ENCODE data around the gene CAMTA1. TPM values are rescaled to one million over a fixed set of nuclear protein-coding genes. Genes with fewer than 3 reads are reported as not detected.

The CAMTA1 gene
- total and polyA plus RNA-seq, 9 of the 15 experiments (the other 6 are each of a cell fraction or from before 2014, with no cell fraction given): 43.9 to 161 (median 65.9) TPM

- no peak for TF ChIP-seq EHMT2 (IDR thresholded peaks at IDR 0.05)
- TF ChIP-seq RCOR1 (IDR thresholded peaks at IDR 0.05; ENCODE audit: borderline replicate concordance in 1 of 2, low read depth in 2 of 2, low read length in 2 of 2): no peak
- TF ChIP-seq STAG1 (CRISPR knock-in tag; IDR thresholded peaks at IDR 0.05; ENCODE audit: borderline replicate concordance): no peak
- TF ChIP-seq SLC30A9 (CRISPR knock-in tag; IDR thresholded peaks at IDR 0.05): no peak
- no peak for TF ChIP-seq MAFF (IDR thresholded peaks at IDR 0.05; ENCODE audit: low read length)
- TF ChIP-seq ETS1 (conservative IDR thresholded peaks at IDR 0.05; ENCODE audit: control insufficient read depth, low read depth, low read length): no peak
- TF ChIP-seq PHF8 (IDR thresholded peaks at IDR 0.05; ENCODE audit: borderline replicate concordance, low read length): no peak
- TF ChIP-seq BDP1 (IDR thresholded peaks at IDR 0.05; ENCODE audit: insufficient read depth, insufficient read length): no peak
Measured at GRCh38 chr1:6872573-6873261, 87.5 kb downstream of the CAMTA1 start (continued).

GRCh38 chr1:6873298-6874015 lies 88.2 kb downstream of the CAMTA1 start:
- BruUV-seq (replicated peaks): no TSS peak
- Histone ChIP-seq H3K9me3 (replicated peaks; ENCODE audit: control insufficient read depth, insufficient read depth, low read depth, low read length) (no peaks in the 10 kb centered on the region), H4K20me1 (replicated peaks; ENCODE audit: control insufficient read depth, insufficient read depth, low read length) (no peaks in the 10 kb centered on the region), H3K36me3 (ENCODE audit: control insufficient read depth, insufficient read depth, low read length) (peaks cover 6% of the 10 kb centered on the region; the same call in 1 of the 3 replicates), H3K4me2 (ENCODE audit: insufficient read depth, low read length) (no peak overlapping the region), H3K27ac (ENCODE audit: extremely low read depth, low read depth, low read length) (no peak overlapping the region), H3K27me3 (ENCODE audit: control insufficient read depth in 2 of 2, insufficient read depth in 2 of 2, low read length in 2 of 2) (no peaks in the 10 kb centered on the region), H3K4me3 (no peak overlapping the region), H2AFZ (ENCODE audit: low read depth, low read length) (no peak overlapping the region), H3K79me2 (ENCODE audit: control insufficient read depth, insufficient read depth, low read length) (no peaks in the 10 kb centered on the region), H3K9me1 (ENCODE audit: control insufficient read depth, insufficient read depth, low read length) (no peaks in the 10 kb centered on the region), H3K4me1 (replicated peaks in 1 of 2; ENCODE audit: control insufficient read depth in 2 of 2, insufficient read depth in 2 of 2, low read length in 2 of 2) (peaks cover 0 to 1% of the 10 kb centered on the region in 2 experiments; a peak in 1 of 5 replicates), H3K9ac (ENCODE audit: insufficient read depth in 1 of 2, low read depth in 2 of 2, low read length in 2 of 2) (no peak overlapping the region)
- in situ Hi-C loops (cut with MboI): no loop called here
- intact Hi-C loops (cut with micrococcal nuclease): no loop called here
- TF ChIP-seq RB1 (IDR thresholded peaks at IDR 0.05; ENCODE audit: low read depth): no peak
- no peak for TF ChIP-seq ZNF311 (CRISPR knock-in tag; IDR thresholded peaks at IDR 0.05)
- no peak for TF ChIP-seq ZNF197 (CRISPR knock-in tag; IDR thresholded peaks at IDR 0.05; ENCODE audit: low read depth)
- no peak for TF ChIP-seq MEF2A (IDR thresholded peaks at IDR 0.05; ENCODE audit: control insufficient read depth, low read depth, low read length)
- no peak for TF ChIP-seq ZSCAN29 (IDR thresholded peaks at IDR 0.05)
- no peak for TF ChIP-seq MEF2D (tag; conservative IDR thresholded peaks at IDR 0.05; ENCODE audit: low read depth)
- no peak for TF ChIP-seq SMARCA4 (IDR thresholded peaks at IDR 0.05)
- TF ChIP-seq ZNF354B (CRISPR knock-in tag; IDR thresholded peaks at IDR 0.05): no peak
- no peak for TF ChIP-seq CBX5 (IDR thresholded peaks at IDR 0.05; ENCODE audit: borderline replicate concordance, low read depth)
- TF ChIP-seq MAFG (tag; conservative IDR thresholded peaks at IDR 0.05): no peak
- ATAC-seq: no peak
- no peak for DNase-seq (ENCODE audit: extremely low read depth in 1 of 4, low spot score in 3 of 4)
- no peak for FAIRE-seq
- WGBS (ENCODE audit: insufficient coverage, low coverage, missing lambda C conversion rate): 75% methylated on average over 4 of the region's 4 CpGs
- ChIA-PET CTCF (ENCODE audit: low intra/inter-chr PET ratio) (no interaction called here), POLR2A (interaction anchor here (0.5 to 1.2 kb wide), 3 partner anchors 11 to 594 kb away, joined by 3 to 4 read pairs (median 3); no protein-coding TSS in a partner anchor)
